ENCODE results near the gene GATAD2A.

The GATAD2A gene

GRCh38 chr19:19406878-19407632 lies 1.6 kb downstream of the GATAD2A start:
- peak overlapping the region; percentile 78 for H3K4me3 ChIP-seq (replicated peaks; ENCODE audit: low read depth, low read length)
- peak; percentile 55 for DNase-seq (ENCODE audit: low read depth)
- TF ChIP-seq CTCF (IDR thresholded peaks at IDR 0.05; ENCODE audit: low read length, missing control alignments): peak; percentile 49

GRCh38 chr19:19407633-19407930 lies 2.1 kb downstream of the GATAD2A start:
- peak overlapping the region; percentile 78 for H3K4me3 ChIP-seq (replicated peaks; ENCODE audit: low read depth, low read length)
- no peak for TF ChIP-seq CTCF (IDR thresholded peaks at IDR 0.05; ENCODE audit: low read length, missing control alignments)
- DNase-seq (ENCODE audit: low read depth): no peak

- DNase-seq (ENCODE audit: low read depth): no peak
- no peak overlapping the region for H3K4me3 ChIP-seq (replicated peaks; ENCODE audit: low read depth, low read length)
- TF ChIP-seq CTCF (IDR thresholded peaks at IDR 0.05; ENCODE audit: low read length, missing control alignments): no peak
These were observed 3.7 kb downstream of the GATAD2A start for GRCh38 chr19:19409205-19409604.

GRCh38 chr19:19409631-19410030 lies 4.2 kb downstream of the GATAD2A start:
- no peak for DNase-seq (ENCODE audit: low read depth)
- no peak overlapping the region for H3K4me3 ChIP-seq (replicated peaks; ENCODE audit: low read depth, low read length)
- no peak for TF ChIP-seq CTCF (IDR thresholded peaks at IDR 0.05; ENCODE audit: low read length, missing control alignments)

- TF ChIP-seq CTCF (IDR thresholded peaks at IDR 0.05; ENCODE audit: low read length, missing control alignments): no peak
- DNase-seq (ENCODE audit: low read depth): no peak
- no peak overlapping the region for H3K4me3 ChIP-seq (replicated peaks; ENCODE audit: low read depth, low read length)
These were observed 5.4 kb downstream of the GATAD2A start for GRCh38 chr19:19410553-19411550.

- peak; percentile 30 for DNase-seq (ENCODE audit: low read depth)
- TF ChIP-seq CTCF (IDR thresholded peaks at IDR 0.05; ENCODE audit: low read length, missing control alignments): no peak
- H3K4me3 ChIP-seq (replicated peaks; ENCODE audit: low read depth, low read length): no peak overlapping the region
These were observed 10.8 kb downstream of the GATAD2A start for GRCh38 chr19:19416280-19416679.

Measured in fibroblast of pulmonary artery (primary cell).